T-cell (primary cell): ENCODE measurements around the gene CNKSR2. TPM values are rescaled to one million over a fixed set of nuclear protein-coding genes. Genes with fewer than 3 reads are reported as not detected.

Experiments
- ATAC-seq, 4 experiments: fragments of 200-7000 bp in 3 of 4; fragments of 150-1000 bp in 1 of 4; cut with Tn5 transposase; replicated peaks in 1 of 4; 1 replicate in 3 of 4; 2 replicates in 1 of 4; pipeline ENCODE4 v1.10.0; 2021; ENCODE audit warnings: moderate library complexity in 3 of 4, mild to moderate bottlenecking in 2 of 4, moderate number of reproducible peaks in 1 of 4
- CTCF ChIA-PET, 2 donors: fragments of 300-600 bp; sonication (Branson Sonifier 250); formaldehyde crosslinking; loops; one replicate each; lab custom pipeline; 2022; ENCODE audit warnings: antibody characterized with exemption in 2 of 2; lab: Charles Lee
- POLR2A ChIA-PET, 2 donors: fragments of 300-600 bp; sonication (Branson Sonifier 250); formaldehyde crosslinking; loops; one replicate each; lab custom pipeline; 2022; ENCODE audit warnings: antibody characterized with exemption in 2 of 2; lab: Charles Lee
- DNase-seq, 35 experiments: peaks; one replicate each; pipeline versions ENCODE4 v3.0.0 to v3.0.0-alpha.2; 2013 to 2023
- H3K27ac ChIP-seq: one replicate; pipeline ENCODE4 v1.5.1; 2013; ENCODE audit warnings: low read length
- H3K27me3 ChIP-seq, 2 experiments: replicated peaks in 1 of 2; 1 replicate in 1 of 2; 2 replicates in 1 of 2; pipeline versions ENCODE4 v1.6.1 to v1.7.0; 2013; ENCODE audit warnings: low read length in 1 of 2, mixed read lengths in 1 of 2; ENCODE audit not compliant: control insufficient read depth in 2 of 2, insufficient read depth in 2 of 2; ENCODE audit errors: extremely low read depth in 1 of 2
- H3K36me3 ChIP-seq, 2 donors: 1 replicate in 1 of 2; 2 replicates in 1 of 2; pipeline versions ENCODE4 v1.6.1 to v1.7.0; 2013; ENCODE audit warnings: low read length in 1 of 2; ENCODE audit not compliant: control insufficient read depth in 2 of 2, insufficient read depth in 1 of 2; ENCODE audit errors: extremely low read depth in 1 of 2
- H3K4me1 ChIP-seq, 2 experiments: 1 replicate in 1 of 2; 2 replicates in 1 of 2; pipeline versions ENCODE4 v1.6.1 to v1.7.0; 2013; ENCODE audit warnings: low read length in 2 of 2, mixed read lengths in 1 of 2; ENCODE audit not compliant: insufficient read depth in 2 of 2, control insufficient read depth in 1 of 2; ENCODE audit errors: extremely low read depth in 1 of 2
- H3K4me3 ChIP-seq, 2 donors: 1 replicate in 1 of 2; 2 replicates in 1 of 2; pipeline versions ENCODE4 v1.5.1 to v1.7.0; 2013; ENCODE audit warnings: mild to moderate bottlenecking in 2 of 2, low read length in 1 of 2, moderate library complexity in 1 of 2; ENCODE audit not compliant: control insufficient read depth in 1 of 2; ENCODE audit errors: extremely low read depth in 1 of 2
- H3K9me3 ChIP-seq: 2 replicates; pipeline ENCODE4 v1.7.0; 2013
- H3K27ac Mint-ChIP-seq, 2 donors: one replicate each; pipeline ENCODE4 v1.8.0; 2020 to 2021; ENCODE audit warnings: mild to moderate bottlenecking in 2 of 2, mixed read lengths in 2 of 2
- H3K27me3 Mint-ChIP-seq, 2 donors: one replicate each; pipeline ENCODE4 v1.8.0; 2021 to 2022; ENCODE audit warnings: mixed read lengths in 2 of 2
- H3K36me3 Mint-ChIP-seq: one replicate; pipeline ENCODE4 v1.8.0; 2021; ENCODE audit warnings: mixed read lengths
- H3K4me1 Mint-ChIP-seq, 3 donors: one replicate each; pipeline ENCODE4 v1.8.0; 2020 to 2022; ENCODE audit warnings: mixed read lengths in 3 of 3, mild to moderate bottlenecking in 1 of 3
- H3K4me3 Mint-ChIP-seq, 3 donors: one replicate each; pipeline ENCODE4 v1.8.0; 2020 to 2022; ENCODE audit warnings: mild to moderate bottlenecking in 3 of 3, mixed read lengths in 3 of 3, moderate library complexity in 3 of 3
- H3K9me3 Mint-ChIP-seq, 3 donors: one replicate each; pipeline ENCODE4 v1.8.0; 2020 to 2022; ENCODE audit warnings: mixed read lengths in 3 of 3
- WGBS: methylation state at CpG from one replicate; pipeline ENCODE4 v1.1.5; 2013; ENCODE audit warnings: missing lambda C conversion rate; ENCODE audit not compliant: insufficient coverage; 5-methylcytosine and 5-hydroxymethylcytosine counted together
- total RNA-seq, 35 experiments: library from RNA in 6 of 35; stranded (reverse) in 6 of 35; fragments of 120-200 nt in 1 of 35; gene quantifications; one replicate each; pipeline versions ENCODE4 v1.2.1 to v1.2.4 and lab custom pipeline; 2013 to 2026

CNKSR2 gene
- total RNA-seq, 5 donors from 2014 or later (not counting 1 experiment from before 2014, with no cell fraction given) = 10.4 to 16.4 (median 10.9) TPM

GRCh38 chrX:21590012-21590776 lies 216.0 kb downstream of the CNKSR2 start:
- Mint-ChIP-seq H3K4me3 (peak overlapping the region in 2 of 3 donors; percentile 1 to 8), H3K36me3 (peaks cover 9% of the 10 kb centered on the region)

DNA sequence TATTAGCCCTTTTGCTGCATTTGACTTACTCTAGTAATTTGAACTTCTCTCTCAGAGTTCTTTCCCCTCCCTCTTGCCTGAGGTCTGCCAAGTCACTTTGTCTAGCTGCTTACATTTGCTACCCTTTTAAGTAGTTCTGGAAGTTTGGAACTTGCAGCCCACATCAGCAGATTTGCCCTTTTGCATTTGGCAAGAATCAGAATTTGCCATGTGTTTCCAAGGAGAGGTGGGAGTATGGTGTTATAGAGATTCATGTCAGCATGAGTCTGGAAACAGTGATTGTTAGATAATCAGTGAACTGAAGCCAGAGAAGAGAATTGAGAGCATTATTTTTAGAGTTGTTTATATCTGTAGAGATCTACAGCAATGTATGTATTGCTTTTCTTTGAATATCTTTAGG lies 231.8 kb downstream of the CNKSR2 start:
- Mint-ChIP-seq H3K9me3 (no peaks in the 10 kb centered on the region), H3K27me3 (no peaks in the 10 kb centered on the region), H3K4me3 (no peak overlapping the region), H3K36me3 (peaks cover 19% of the 10 kb centered on the region), H3K27ac (no peak overlapping the region), H3K4me1 (no peaks in the 10 kb centered on the region)
- no peak for DNase-seq
- Histone ChIP-seq H3K4me1 (no peaks in the 10 kb centered on the region), H3K27me3 (no peaks in the 10 kb centered on the region), H3K36me3 (peaks cover 4 to 5% of the 10 kb centered on the region in 2 donors), H3K9me3 (no peaks in the 10 kb centered on the region), H3K4me3 (no peak overlapping the region), H3K27ac (no peak overlapping the region)
- CTCF ChIA-PET = no interaction called here
- POLR2A ChIA-PET = no interaction called here
- ATAC-seq = no peak

More at GRCh38 chrX:21590012-21590776, 216.0 kb downstream of the CNKSR2 start:
- DNase-seq (peak in 15 of 35 experiments; percentile 0 to 46 (median 9)), ATAC-seq (peak; percentile 82 to 95 (median 92))
- no peak overlapping the region for H3K4me3 ChIP-seq
- no peaks in the 10 kb centered on the region for H3K27me3 Mint-ChIP-seq
- H3K27ac Mint-ChIP-seq = peak overlapping the region; percentile 79 to 92
- no CpG with 5 or more reads among the region's 4 CpGs for WGBS
- ChIA-PET POLR2A (no interaction called here), CTCF (no interaction called here)
- H3K36me3 ChIP-seq = no peaks in the 10 kb centered on the region
- H3K27ac ChIP-seq = peak overlapping the region; percentile 10
- H3K4me1 ChIP-seq = peaks cover 0 to 9% of the 10 kb centered on the region in 2 experiments
- H3K4me1 Mint-ChIP-seq = peaks cover 13 to 21% (median 14%) of the 10 kb centered on the region in 3 donors
- H3K27me3 ChIP-seq = no peaks in the 10 kb centered on the region
- H3K9me3 Mint-ChIP-seq = peaks cover 0 to 6% (median 0%) of the 10 kb centered on the region in 3 donors
- no peaks in the 10 kb centered on the region for H3K9me3 ChIP-seq

DNA sequence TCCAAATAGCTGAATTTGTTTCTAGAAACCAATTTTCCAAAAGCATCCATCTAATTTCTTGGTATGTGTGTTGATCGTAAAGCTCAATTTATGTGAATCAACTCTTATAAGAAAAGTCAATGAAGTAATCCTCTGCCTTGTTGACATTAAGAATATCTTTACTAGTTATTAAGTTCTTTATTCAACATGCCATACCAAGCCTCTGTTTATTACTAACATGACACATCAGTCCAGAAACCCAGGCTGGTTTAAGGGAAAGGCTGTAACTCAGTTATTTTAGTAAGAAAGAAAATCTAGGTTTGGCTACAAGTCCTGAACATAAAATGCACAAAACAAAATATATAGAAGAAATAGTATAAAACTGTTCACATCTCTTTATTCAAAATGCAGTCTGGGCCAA lies 235.9 kb downstream of the CNKSR2 start:
- H3K4me1 Mint-ChIP-seq = no peaks in the 10 kb centered on the region
- CTCF ChIA-PET = no interaction called here
- WGBS = no CpG with 5 or more reads among the region's 1 CpG
- H3K4me3 Mint-ChIP-seq = no peak overlapping the region
- H3K27ac ChIP-seq = no peak overlapping the region
- no peaks in the 10 kb centered on the region for H3K27me3 ChIP-seq
- H3K4me3 ChIP-seq = no peak overlapping the region
- no peak overlapping the region for H3K27ac Mint-ChIP-seq
- H3K9me3 ChIP-seq = no peaks in the 10 kb centered on the region
- no peaks in the 10 kb centered on the region for H3K9me3 Mint-ChIP-seq
- H3K36me3 ChIP-seq = peaks cover 4 to 5% of the 10 kb centered on the region in 2 donors
- no peaks in the 10 kb centered on the region for H3K27me3 Mint-ChIP-seq
- H3K36me3 Mint-ChIP-seq = peaks cover 16% of the 10 kb centered on the region
- no peaks in the 10 kb centered on the region for H3K4me1 ChIP-seq
- DNase-seq (no peak), ATAC-seq (no peak)
- POLR2A ChIA-PET = no interaction called here

DNA sequence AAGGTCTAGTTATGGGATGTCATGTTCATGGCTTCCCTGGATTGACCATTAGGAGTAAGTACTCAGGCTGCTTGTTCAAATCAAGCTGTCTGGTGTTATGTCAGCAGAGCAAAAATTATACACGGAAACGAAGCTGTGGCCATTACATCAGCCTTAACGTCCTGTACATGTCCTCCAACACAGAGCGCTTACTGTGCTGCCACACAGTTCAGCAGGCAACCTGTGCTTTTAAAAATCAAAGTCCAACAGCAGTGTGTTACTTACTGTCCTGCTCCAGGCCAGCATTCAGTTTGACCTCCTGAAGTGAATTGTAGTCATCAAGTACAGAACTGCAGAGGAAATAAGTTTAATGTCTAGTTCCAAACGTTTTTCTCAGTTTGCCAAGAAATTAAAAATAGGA lies 237.9 kb downstream of the CNKSR2 start:
- peaks cover 4 to 5% of the 10 kb centered on the region in 2 donors for H3K36me3 ChIP-seq
- WGBS = no CpG with 5 or more reads among the region's 5 CpGs
- CTCF ChIA-PET = no interaction called here
- H3K9me3 Mint-ChIP-seq = no peaks in the 10 kb centered on the region
- no peak overlapping the region for H3K4me3 ChIP-seq
- no peak overlapping the region for H3K27ac ChIP-seq
- H3K4me3 Mint-ChIP-seq = no peak overlapping the region
- no peaks in the 10 kb centered on the region for H3K9me3 ChIP-seq
- peaks cover 8% of the 10 kb centered on the region for H3K36me3 Mint-ChIP-seq
- no peaks in the 10 kb centered on the region for H3K4me1 Mint-ChIP-seq
- no peak overlapping the region for H3K27ac Mint-ChIP-seq
- H3K27me3 Mint-ChIP-seq = no peaks in the 10 kb centered on the region
- no peaks in the 10 kb centered on the region for H3K4me1 ChIP-seq
- DNase-seq (no peak), ATAC-seq (no peak)
- H3K27me3 ChIP-seq = no peaks in the 10 kb centered on the region
- POLR2A ChIA-PET = interaction anchor here in 1 of 2 donors (0.7 kb wide), 1 partner anchor 202 kb away, joined by 3 read pairs; no protein-coding TSS in a partner anchor

DNA sequence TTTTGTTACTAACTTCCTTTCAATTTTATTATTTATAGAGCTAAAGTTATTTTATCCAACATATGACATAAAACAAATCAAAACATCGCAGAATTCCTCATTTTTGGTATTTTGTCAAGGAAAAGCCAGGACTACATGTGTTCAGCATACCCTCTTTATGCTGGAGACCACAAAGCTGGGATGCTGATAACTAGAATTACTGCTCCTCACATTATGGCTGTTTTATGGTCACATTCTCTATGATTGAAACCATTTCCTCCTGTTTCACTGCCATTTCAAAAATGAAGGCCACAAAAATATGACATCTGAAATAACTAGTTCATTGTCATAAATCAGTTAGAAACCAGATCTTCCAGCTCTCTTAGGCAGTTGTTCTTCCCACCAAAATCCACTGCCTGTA lies 242.2 kb downstream of the CNKSR2 start:
- DNase-seq (no peak), ATAC-seq (no peak)
- no CpG with 5 or more reads among the region's 1 CpG for WGBS
- Mint-ChIP-seq H3K36me3 (no peaks in the 10 kb centered on the region), H3K4me3 (no peak overlapping the region), H3K4me1 (no peaks in the 10 kb centered on the region), H3K9me3 (no peaks in the 10 kb centered on the region), H3K27ac (no peak overlapping the region), H3K27me3 (no peaks in the 10 kb centered on the region)
- H3K9me3 ChIP-seq = no peaks in the 10 kb centered on the region
- no peak overlapping the region for H3K4me3 ChIP-seq
- ChIA-PET POLR2A (interaction anchor here in 1 of 2 donors (0.6 kb wide), 1 partner anchor 119 kb away, joined by 3 read pairs; no protein-coding TSS in a partner anchor), CTCF (no interaction called here)
- no peaks in the 10 kb centered on the region for H3K27me3 ChIP-seq
- no peaks in the 10 kb centered on the region for H3K36me3 ChIP-seq
- H3K4me1 ChIP-seq = no peaks in the 10 kb centered on the region
- no peak overlapping the region for H3K27ac ChIP-seq

DNA sequence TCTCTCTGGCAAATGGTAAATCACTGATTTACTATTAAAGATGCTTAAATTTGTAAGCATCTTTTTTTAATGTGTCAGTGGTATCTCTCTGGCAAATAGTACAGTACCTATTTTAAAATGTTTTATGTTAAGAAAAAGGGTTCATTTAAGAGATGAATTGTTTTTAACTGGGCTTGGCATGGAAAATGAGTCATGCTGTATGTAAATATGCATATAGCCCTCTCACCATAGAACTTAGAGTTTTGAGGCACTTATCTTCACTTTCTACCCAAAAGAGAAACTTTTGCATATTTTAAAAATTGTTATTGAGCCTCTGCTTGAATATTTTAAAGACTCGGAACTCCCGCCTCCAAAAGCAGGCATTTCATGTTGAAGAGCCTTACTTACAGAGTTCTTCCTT lies 246.0 kb downstream of the CNKSR2 start:
- ATAC-seq (no peak), DNase-seq (no peak)
- Histone ChIP-seq H3K27me3 (no peaks in the 10 kb centered on the region), H3K4me1 (no peaks in the 10 kb centered on the region), H3K9me3 (no peaks in the 10 kb centered on the region), H3K36me3 (no peaks in the 10 kb centered on the region), H3K4me3 (no peak overlapping the region), H3K27ac (no peak overlapping the region)
- H3K4me3 Mint-ChIP-seq = no peak overlapping the region
- no peak overlapping the region for H3K27ac Mint-ChIP-seq
- 40% methylated on average over 1 of the region's 2 CpGs for WGBS
- CTCF ChIA-PET = no interaction called here
- no peaks in the 10 kb centered on the region for H3K36me3 Mint-ChIP-seq
- H3K9me3 Mint-ChIP-seq = no peaks in the 10 kb centered on the region
- no peaks in the 10 kb centered on the region for H3K4me1 Mint-ChIP-seq
- POLR2A ChIA-PET = no interaction called here
- H3K27me3 Mint-ChIP-seq = no peaks in the 10 kb centered on the region
